Lower leg skin (tissue), 4 donors: ENCODE measurements around the gene HMGXB4. TPM values are rescaled to one million over a fixed set of nuclear protein-coding genes. Genes with fewer than 3 reads are reported as not detected.

Experiments
- DNase-seq, 2 donors: peaks; one replicate each; pipeline ENCODE4 v3.0.0-alpha.2; 2019; ENCODE audit warnings: low spot score in 2 of 2
- H3K4me3 ChIP-seq: fragments of 200-600 bp; sonication (generic); 2 replicates; pipeline ENCODE4 v1.5.1; 2017; ENCODE audit warnings: mild to moderate bottlenecking, low read depth; ENCODE audit not compliant: poor library complexity, severe bottlenecking
- CTCF ChIP-seq, 3 donors: fragments of 450-650 bp; IDR thresholded peaks; one replicate each; pipeline ENCODE4 v1.5.1; 2016; ENCODE audit warnings: antibody characterized with exemption in 3 of 3, mild to moderate bottlenecking in 3 of 3, moderate library complexity in 2 of 3
- POLR2A ChIP-seq, 2 donors: fragments of 450-650 bp; IDR thresholded peaks; one replicate each; pipeline ENCODE4 v1.6.1; 2016 to 2017; ENCODE audit warnings: antibody characterized with exemption in 2 of 2, mild to moderate bottlenecking in 1 of 2, moderate library complexity in 1 of 2
- WGBS, 2 donors: methylation state at CpG; one replicate each; pipeline ENCODE4 v1.1.5; 2018; 5-methylcytosine and 5-hydroxymethylcytosine counted together
- intact Hi-C: fragments of 100-400 bp; cut with DNase I; formaldehyde crosslinking; loops from one replicate; pipeline ENCODE4 v1.15.0; 2023; ENCODE audit warnings: low total_unique reads
- total RNA-seq, 4 donors: library from RNA; depleted of rRNA; stranded (reverse); fragments of >200 nt; gene quantifications; one replicate each; pipeline ENCODE4 v1.1.0, GENCODE V29; 2016

HMGXB4 gene
- total RNA-seq, 4 donors from 2014 or later = 15.1 to 28.3 (median 18.6) TPM

GRCh38 chr22:35324067-35324466 is 66.8 kb downstream of the HMGXB4 start:
- intact Hi-C loops = no loop called here
- WGBS, 2 donors = 73 to 78% methylated on average over 5 of the region's 5 CpGs
- TF ChIP-seq CTCF (IDR thresholded peaks at IDR 0.05) (no peak), POLR2A (IDR thresholded peaks at IDR 0.05) (no peak)
- no peak for DNase-seq
- H3K4me3 ChIP-seq = no peak overlapping the region

DNA sequence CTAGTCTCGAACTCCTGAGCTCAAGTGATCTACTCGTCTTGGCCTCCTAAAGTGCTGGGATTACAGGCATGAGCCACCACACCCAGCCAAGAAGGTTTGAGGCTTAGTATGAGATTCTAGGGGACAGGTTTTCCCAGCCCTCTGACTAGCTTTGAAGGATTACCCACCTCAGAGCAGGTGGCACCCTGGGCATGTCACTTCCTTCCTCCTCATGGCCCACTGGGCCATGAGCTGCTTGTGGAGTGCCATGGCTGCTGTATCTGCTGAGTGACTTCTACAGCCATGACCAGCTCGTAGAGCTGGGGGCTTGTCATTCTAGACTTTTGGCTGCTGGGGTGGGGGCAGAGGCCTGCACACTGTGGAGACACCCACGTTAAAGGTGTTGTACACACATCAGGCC is 67.5 kb downstream of the HMGXB4 start:
- no peak overlapping the region for H3K4me3 ChIP-seq
- DNase-seq = no peak
- TF ChIP-seq CTCF (IDR thresholded peaks at IDR 0.05) = no peak
- intact Hi-C loops = no loop called here
- 95 to 96% methylated on average over 4 of the region's 4 CpGs for WGBS, 2 donors

DNA sequence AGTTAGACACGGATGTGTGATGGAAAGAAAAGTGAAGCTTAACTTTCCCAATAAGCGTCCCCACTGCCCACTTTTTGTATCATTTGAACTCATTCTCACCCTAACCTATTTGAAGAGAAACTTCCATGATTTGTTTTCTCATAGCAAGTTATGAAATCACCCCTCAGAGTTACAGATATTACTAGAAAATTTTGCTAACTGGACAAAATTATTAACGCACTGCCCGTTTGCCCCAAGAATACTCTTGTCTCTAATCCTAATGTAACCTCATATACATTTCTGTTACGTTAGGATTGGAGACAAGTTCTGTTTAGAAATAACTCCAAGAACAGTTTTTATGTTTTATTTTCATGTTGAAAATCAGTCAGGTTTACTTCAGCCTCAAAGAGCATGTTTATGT is 67.9 kb downstream of the HMGXB4 start:
- WGBS, 2 donors = 91 to 97% methylated on average over 5 of the region's 5 CpGs
- H3K4me3 ChIP-seq = no peak overlapping the region
- no peak for TF ChIP-seq CTCF (IDR thresholded peaks at IDR 0.05)
- TF ChIP-seq POLR2A (IDR thresholded peaks at IDR 0.05) = no peak
- intact Hi-C loops = no loop called here
- DNase-seq = no peak

GRCh38 chr22:35326854-35327562 is 69.7 kb downstream of the HMGXB4 start:
- no peak overlapping the region for H3K4me3 ChIP-seq
- intact Hi-C loops = no loop called here
- TF ChIP-seq POLR2A (IDR thresholded peaks at IDR 0.05) (no peak), CTCF (IDR thresholded peaks at IDR 0.05) (no peak)
- WGBS, 2 donors = 93 to 95% methylated on average over 17 of the region's 17 CpGs
- DNase-seq = no peak

DNA sequence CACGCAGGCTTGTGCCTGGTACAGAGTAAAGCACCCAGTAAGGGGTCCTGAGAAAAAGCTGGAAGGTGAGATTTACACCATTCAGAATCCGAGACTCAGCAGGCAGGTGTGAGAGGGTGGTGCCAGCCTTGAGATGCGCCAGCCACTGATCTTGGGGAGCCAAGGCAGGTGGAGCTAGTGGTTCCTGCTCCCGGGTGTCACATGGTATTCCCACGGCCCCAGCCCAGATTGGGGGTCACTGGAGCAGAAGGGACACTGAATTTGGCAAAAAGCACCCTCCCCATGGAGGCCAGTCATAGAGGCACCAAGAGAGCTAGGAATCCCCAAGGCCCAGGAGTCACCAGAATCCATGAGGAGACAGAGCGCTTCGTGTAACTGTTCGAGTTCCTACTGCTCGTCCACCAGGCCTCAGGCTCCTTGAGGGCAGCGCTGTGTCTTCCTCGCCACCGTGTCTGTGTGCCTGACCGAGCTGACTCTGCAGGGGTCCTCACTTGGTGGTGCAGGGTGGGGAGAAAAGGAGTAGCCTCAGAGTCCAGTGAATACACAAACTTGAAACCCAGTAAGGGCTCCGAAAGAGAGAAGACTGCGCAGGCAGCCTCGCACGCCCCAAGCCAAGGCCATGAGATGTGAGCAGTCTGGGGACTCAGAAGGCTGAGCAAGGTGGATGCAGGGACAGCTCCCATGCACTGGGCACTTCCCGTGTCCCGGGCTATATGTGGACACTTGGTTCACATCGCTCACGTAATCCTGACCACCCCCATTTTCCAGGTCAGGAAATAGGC is 70.6 kb downstream of the HMGXB4 start:
- WGBS, 2 donors = 93 to 95% methylated on average over 21 of the region's 21 CpGs
- DNase-seq = no peak
- no peak overlapping the region for H3K4me3 ChIP-seq
- intact Hi-C loops = no loop called here
- TF ChIP-seq POLR2A (IDR thresholded peaks at IDR 0.05) = no peak
- TF ChIP-seq CTCF (IDR thresholded peaks at IDR 0.05) = no peak
